Stomach (tissue), 9 donors: Measurements from ENCODE around the gene NFIC. TPM values are rescaled to one million over a fixed set of nuclear protein-coding genes. Genes with fewer than 3 reads are reported as not detected.
"Not testable (repeated sequence)": the region's sequence is repeated elsewhere in the genome, so short reads cannot be mapped to it uniquely, and the experiment has no call there.

Experiments
- DNase-seq, 2 donors: peaks; one replicate each; pipeline versions ENCODE4 v3.0.0 to v3.0.0-alpha.2; 2013 to 2019
- H3K27ac ChIP-seq, 5 donors: fragments of 200-600 bp in 4 of 5; sonication (generic) in 4 of 5; one replicate each; pipeline ENCODE4 v1.5.1; 2013 to 2019; ENCODE audit warnings: mild to moderate bottlenecking in 1 of 5, moderate library complexity in 1 of 5
- H3K27me3 ChIP-seq, 3 donors: fragments of 200-600 bp; sonication (generic); one replicate each; pipeline ENCODE4 v1.5.1; 2017 to 2019; ENCODE audit warnings: mixed run types in 1 of 3
- H3K36me3 ChIP-seq, 4 donors: fragments of 200-600 bp; sonication (generic); 1 replicate in 3 of 4; 2 replicates in 1 of 4; pipeline ENCODE4 v1.5.1; 2016 to 2019
- H3K4me1 ChIP-seq, 4 donors: fragments of 200-600 bp; sonication (generic); one replicate each; pipeline ENCODE4 v1.5.1; 2016 to 2019
- H3K4me3 ChIP-seq, 4 donors: fragments of 200-600 bp; sonication (generic) in 3 of 4; one replicate each; pipeline ENCODE4 v1.5.1; 2016 to 2019; ENCODE audit warnings: mild to moderate bottlenecking in 1 of 4
- H3K9me3 ChIP-seq, 4 donors: fragments of 200-600 bp; sonication (generic); one replicate each; pipeline ENCODE4 v1.5.1; 2016 to 2019
- CTCF ChIP-seq, 7 experiments: fragments of 450-650 bp in 4 of 7; fragments of 200-600 bp in 3 of 7; sonication (generic) in 3 of 7; IDR thresholded peaks; one replicate each; pipeline ENCODE4 v1.5.1; 2016 to 2019; ENCODE audit warnings: antibody characterized with exemption in 7 of 7, control low read depth in 2 of 7, mild to moderate bottlenecking in 1 of 7
- EP300 ChIP-seq: sonication (generic); formaldehyde crosslinking; IDR thresholded peaks from one replicate; pipeline ENCODE4 v1.6.1; 2017; ENCODE audit warnings: antibody characterized with exemption
- POLR2A ChIP-seq, 4 donors: fragments of 450-650 bp; IDR thresholded peaks; one replicate each; pipeline ENCODE4 v1.6.1; 2016; ENCODE audit warnings: antibody characterized with exemption in 4 of 4, control low read depth in 2 of 4, mild to moderate bottlenecking in 1 of 4, moderate library complexity in 1 of 4
- POLR2AphosphoS5 ChIP-seq, 3 donors: sonication (generic); formaldehyde crosslinking; IDR thresholded peaks; one replicate each; pipeline ENCODE4 v1.6.1; 2016; ENCODE audit warnings: antibody characterized with exemption in 3 of 3
- WGBS, 5 donors: extraction: QIAGEN DNeasy Blood & Tissue Kit in 3 of 5; methylation state at CpG; one replicate each; pipeline versions ENCODE4 v1.1.5 to v1.1.7; 2013 to 2018; 5-methylcytosine and 5-hydroxymethylcytosine counted together
- intact Hi-C: fragments of 100-400 bp; cut with DNase I; formaldehyde crosslinking; loops from one replicate; pipeline ENCODE4 v1.15.1; 2023; ENCODE audit warnings: low total_unique reads
- polyA plus RNA-seq, 3 donors: library from polyadenylated mRNA; stranded (reverse); fragments of 200-250 nt; gene quantifications; one replicate each; pipeline ENCODE4 v1.2.3, GENCODE V29; 2013
- total RNA-seq, 5 donors: library from RNA; depleted of rRNA; stranded (reverse); fragments of >200 nt; gene quantifications; one replicate each; pipeline versions ENCODE4 v1.1.0 to v1.2.3, GENCODE V29; 2014 to 2016
- donor health status: healthy with polysubstance abuse.
- donor health status: Bipolar disorder and iron deficiency.
- donor health status: healthy.

The NFIC gene
- total and polyA plus RNA-seq, 8 donors = 16.7 to 251 (median 47.8) TPM

- no peaks in the 10 kb centered on the region for H3K27me3 ChIP-seq
- no peaks in the 10 kb centered on the region for H3K9me3 ChIP-seq
- WGBS, 5 donors = 46 to 56% (median 48%) methylated on average over 21 to 33 of the region's 33 CpGs
- peak overlapping the region in 4 of 5 donors; percentile 20 to 65 (median 48) for H3K27ac ChIP-seq
- intact Hi-C loops = no loop called here
- H3K36me3 ChIP-seq = peaks cover 53 to 97% (median 90%) of the 10 kb centered on the region in 4 donors
- H3K4me1 ChIP-seq = peaks cover 19 to 67% (median 30%) of the 10 kb centered on the region in 4 donors
- H3K4me3 ChIP-seq = peak overlapping the region in 1 of 4 donors; percentile 1
- TF ChIP-seq EP300 (no peak), POLR2AphosphoS5 (IDR thresholded peaks at IDR 0.05) (no peak), CTCF (IDR thresholded peaks at IDR 0.05) (no peak), POLR2A (IDR thresholded peaks at IDR 0.05) (no peak)
- peak in 1 of 2 donors; percentile 80 for DNase-seq
Observed at GRCh38 chr19:3443840-3444694, 77.7 kb downstream of the NFIC start.

GRCh38 chr19:3444695-3445234 is 78.4 kb downstream of the NFIC start:
- intact Hi-C loops = no loop called here
- no peaks in the 10 kb centered on the region for H3K27me3 ChIP-seq
- peaks cover 19 to 67% (median 30%) of the 10 kb centered on the region in 4 donors for H3K4me1 ChIP-seq
- no peak overlapping the region for H3K4me3 ChIP-seq
- no peak for DNase-seq
- peaks cover 60 to 100% (median 93%) of the 10 kb centered on the region in 4 donors for H3K36me3 ChIP-seq
- WGBS, 5 donors = 76 to 81% (median 79%) methylated on average over 21 to 24 of the region's 24 CpGs
- TF ChIP-seq EP300 (no peak), POLR2AphosphoS5 (IDR thresholded peaks at IDR 0.05) (peak in 1 of 3 donors; percentile 14)
- no peaks in the 10 kb centered on the region for H3K9me3 ChIP-seq
- H3K27ac ChIP-seq = peak overlapping the region in 1 of 5 donors; percentile 65

GRCh38 chr19:3446657-3447056 is 80.3 kb downstream of the NFIC start:
- H3K4me1 ChIP-seq = peaks cover 21 to 58% (median 29%) of the 10 kb centered on the region in 4 donors
- H3K27me3 ChIP-seq, intact Hi-C loops, H3K4me3 ChIP-seq, DNase-seq, H3K9me3 ChIP-seq: not testable (repeated sequence)
- H3K36me3 ChIP-seq = peaks cover 67 to 100% (median 99%) of the 10 kb centered on the region in 4 donors
- 89 to 100% (median 94%) methylated on average over 4 of the region's 4 CpGs for WGBS, 5 donors
- H3K27ac ChIP-seq = peak overlapping the region in 1 of 5 donors; percentile 46

- DNase-seq = no peak
- 91 to 96% (median 94%) methylated on average over 10 to 28 of the region's 28 CpGs for WGBS, 5 donors
- TF ChIP-seq EP300 = no peak
- Histone ChIP-seq H3K9me3 (no peaks in the 10 kb centered on the region), H3K4me3 (no peak overlapping the region), H3K36me3 (peaks cover 85 to 100% (median 100%) of the 10 kb centered on the region in 4 donors), H3K4me1 (peaks cover 16 to 38% (median 22%) of the 10 kb centered on the region in 4 donors), H3K27me3 (no peaks in the 10 kb centered on the region), H3K27ac (peak overlapping the region in 3 of 5 donors; percentile 17 to 87 (median 23))
- intact Hi-C loops = no loop called here
Observed at GRCh38 chr19:3448616-3449334, 82.4 kb downstream of the NFIC start.

- peak; percentile 34 to 82 for DNase-seq
- Histone ChIP-seq H3K36me3 (peaks cover 90 to 100% (median 100%) of the 10 kb centered on the region in 4 donors), H3K27ac (peak overlapping the region; percentile 35 to 87 (median 72)), H3K9me3 (no peaks in the 10 kb centered on the region), H3K27me3 (no peaks in the 10 kb centered on the region), H3K4me1 (peaks cover 0 to 24% (median 9%) of the 10 kb centered on the region in 4 donors), H3K4me3 (no peak overlapping the region)
- intact Hi-C loops = no loop called here
- no peak for TF ChIP-seq POLR2A (IDR thresholded peaks at IDR 0.05)
- peak; percentile 93 for TF ChIP-seq EP300
- TF ChIP-seq CTCF (IDR thresholded peaks at IDR 0.05) = no peak
- peak; percentile 59 to 88 (median 75) for TF ChIP-seq POLR2AphosphoS5 (IDR thresholded peaks at IDR 0.05)
- WGBS, 5 donors = 38 to 59% (median 49%) methylated on average over 12 of the region's 12 CpGs
Observed at GRCh38 chr19:3450796-3451411, 84.5 kb downstream of the NFIC start.
